Measurements from ENCODE around the gene TNKS1BP1.

Gene TNKS1BP1

DNA sequence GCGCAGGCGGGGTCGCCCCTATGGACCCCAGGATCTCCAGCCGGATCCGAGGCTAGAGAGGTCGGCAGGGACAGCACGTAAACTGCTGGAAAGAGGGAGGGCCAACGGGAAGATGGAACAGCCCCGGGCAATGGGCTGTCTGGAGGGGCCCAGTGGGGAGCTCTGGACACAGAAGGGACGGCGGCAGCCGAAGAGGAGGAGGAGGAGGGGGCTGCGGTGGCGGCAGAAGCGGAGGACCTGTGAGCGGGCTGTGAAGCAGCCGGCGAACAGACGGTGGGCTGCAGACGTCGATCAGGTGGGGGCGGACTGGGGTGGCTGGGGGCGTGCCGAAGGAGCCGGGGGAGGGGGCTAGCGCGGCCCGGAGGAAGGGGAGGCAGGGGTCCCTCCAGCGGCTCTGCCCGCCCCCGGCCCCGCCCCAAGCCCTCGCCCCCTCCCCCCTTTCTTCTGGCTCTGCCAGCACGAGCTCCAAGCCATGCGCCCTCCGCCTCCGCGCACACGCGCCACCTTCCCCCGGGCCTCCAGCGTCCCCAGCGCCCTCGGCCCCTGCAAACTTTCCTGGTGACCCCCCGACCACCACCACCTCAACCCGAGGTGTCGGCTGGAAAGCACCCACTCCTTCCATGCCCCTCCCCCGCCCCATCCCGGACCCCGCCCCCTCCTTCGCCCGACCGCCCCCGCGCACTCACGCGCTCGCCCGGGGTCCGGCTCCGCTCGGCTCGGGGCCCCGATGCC, 432 bp downstream of the TNKS1BP1 start:
- no peak for DNase-seq

DNA sequence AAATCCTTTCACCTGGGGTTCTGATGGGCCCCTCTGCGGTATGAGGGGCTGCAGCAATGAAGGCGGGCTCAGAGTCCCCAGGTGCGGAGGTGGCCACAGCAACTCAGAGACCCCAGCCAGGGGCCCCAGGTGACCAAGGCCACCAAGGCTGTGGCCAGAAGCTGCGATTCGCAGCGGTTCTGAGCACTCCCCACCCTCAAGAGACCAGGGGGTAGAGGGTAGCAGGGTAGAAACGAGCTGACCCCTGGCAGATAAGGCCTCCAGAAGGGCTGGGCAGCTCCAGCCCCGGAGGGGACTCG, 948 bp downstream of the TNKS1BP1 start:
- DNase-seq: no peak

DNA sequence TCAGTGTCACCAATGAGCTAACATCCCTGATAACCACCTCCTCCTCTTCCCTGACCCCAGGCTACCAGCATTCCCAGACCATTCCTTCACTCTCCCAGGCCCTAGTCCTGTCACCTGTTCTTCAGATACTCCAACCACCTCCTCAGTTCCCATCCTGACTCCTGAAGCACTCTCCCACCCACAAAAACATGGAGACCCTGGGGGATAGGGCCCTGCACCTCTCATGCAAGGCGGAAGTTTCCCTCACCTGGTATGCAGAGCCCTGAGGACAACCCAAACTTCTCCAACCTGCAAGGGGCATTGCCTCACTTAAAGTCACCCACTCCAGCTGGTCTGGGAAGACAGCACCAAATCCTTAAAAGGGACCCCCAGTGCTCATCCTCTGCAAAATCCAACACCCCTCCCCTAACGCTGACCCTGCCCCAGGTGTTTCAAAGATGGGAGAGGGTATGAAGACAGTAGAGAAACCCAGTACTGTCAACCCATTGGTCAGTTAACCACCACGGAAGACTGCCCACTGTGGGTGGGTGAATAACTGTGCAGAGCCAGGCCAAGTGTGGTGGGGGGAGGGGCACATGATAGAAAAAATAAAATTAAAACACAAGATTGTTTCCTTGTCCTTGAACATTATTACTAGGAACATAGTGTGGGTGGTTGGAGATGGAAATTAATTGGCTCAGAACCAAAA, 1.4 kb downstream of the TNKS1BP1 start:
- no peak for DNase-seq

- DNase-seq: no peak
These were observed 2.2 kb downstream of the TNKS1BP1 start for GRCh38 chr11:57322256-57323166.

DNA sequence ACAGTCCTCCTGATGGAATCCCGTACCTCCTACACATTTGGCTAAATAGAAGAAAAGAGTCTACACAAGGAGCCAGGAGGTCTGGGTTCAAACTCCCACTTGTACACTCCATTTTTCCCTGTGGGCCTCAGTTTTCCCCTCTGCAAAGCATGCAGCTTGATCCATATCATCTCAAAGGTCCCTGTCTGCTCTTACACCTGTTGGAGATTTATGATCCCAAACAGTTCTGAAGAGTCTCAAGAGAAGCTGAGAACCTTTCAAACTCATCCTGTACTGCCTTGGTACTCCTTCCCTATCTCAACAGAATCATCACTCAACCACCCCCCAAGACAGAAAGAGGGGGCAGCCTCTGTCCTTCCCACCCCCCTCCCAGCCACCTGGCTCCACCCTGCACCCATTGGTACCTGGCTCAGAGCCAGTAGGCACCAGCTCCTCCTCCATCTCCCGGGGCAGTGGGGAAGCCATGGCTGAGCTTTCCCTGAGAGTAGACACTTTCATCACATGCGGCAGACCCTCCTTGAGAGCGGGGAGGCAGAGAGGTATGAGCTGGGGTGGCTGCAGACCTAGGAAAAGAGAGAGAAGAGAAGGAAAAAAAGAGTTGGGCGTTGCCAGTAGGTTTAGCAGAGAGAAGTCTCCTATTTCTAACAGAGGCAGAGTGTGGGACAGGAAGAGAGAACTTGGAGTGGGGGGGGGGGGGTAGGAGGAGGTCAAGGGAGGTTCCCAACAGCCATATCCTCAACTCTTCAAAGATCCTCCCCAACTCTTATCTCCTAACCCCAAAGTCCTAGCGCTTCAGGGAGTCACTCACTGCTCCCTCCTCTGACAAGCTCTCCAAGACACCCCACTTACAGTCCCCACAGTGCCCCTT, 3.1 kb downstream of the TNKS1BP1 start:
- no peak for DNase-seq

GRCh38 chr11:57320719-57321387, 3.9 kb downstream of the TNKS1BP1 start:
- DNase-seq: no peak

GRCh38 chr11:57320067-57320718, 4.6 kb downstream of the TNKS1BP1 start:
- DNase-seq: no peak

- DNase-seq: no peak
These were observed 6.6 kb downstream of the TNKS1BP1 start for GRCh38 chr11:57318178-57318577.

DNA sequence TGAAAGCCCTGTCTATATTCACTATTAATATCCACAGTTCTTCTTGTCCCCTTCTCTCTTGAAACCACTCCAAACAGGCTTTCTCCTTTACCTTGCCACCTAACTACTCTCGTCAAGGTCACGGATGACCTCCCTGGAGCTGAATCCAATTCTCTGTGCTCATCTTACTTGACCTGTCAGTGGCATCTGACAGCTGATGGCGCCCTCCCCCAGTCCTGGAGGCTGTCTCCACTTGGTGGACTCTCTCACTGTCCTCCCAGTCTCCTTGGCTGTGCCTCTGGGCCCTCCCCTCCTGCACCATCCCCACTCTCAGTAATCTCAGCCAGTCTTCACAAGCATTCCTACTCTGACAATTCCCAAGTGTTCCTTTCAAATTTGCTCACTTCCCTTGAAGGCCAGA, 8.7 kb downstream of the TNKS1BP1 start:
- no peak for DNase-seq

- no peak for DNase-seq
These were observed 9.3 kb downstream of the TNKS1BP1 start for GRCh38 chr11:57315491-57315890.

- no peak for DNase-seq
These were observed 10.4 kb downstream of the TNKS1BP1 start for GRCh38 chr11:57314221-57314973.

GRCh38 chr11:57313788-57314135, 11.0 kb downstream of the TNKS1BP1 start:
- DNase-seq: no peak

GRCh38 chr11:57313071-57313787, 11.5 kb downstream of the TNKS1BP1 start:
- no peak for DNase-seq

DNA sequence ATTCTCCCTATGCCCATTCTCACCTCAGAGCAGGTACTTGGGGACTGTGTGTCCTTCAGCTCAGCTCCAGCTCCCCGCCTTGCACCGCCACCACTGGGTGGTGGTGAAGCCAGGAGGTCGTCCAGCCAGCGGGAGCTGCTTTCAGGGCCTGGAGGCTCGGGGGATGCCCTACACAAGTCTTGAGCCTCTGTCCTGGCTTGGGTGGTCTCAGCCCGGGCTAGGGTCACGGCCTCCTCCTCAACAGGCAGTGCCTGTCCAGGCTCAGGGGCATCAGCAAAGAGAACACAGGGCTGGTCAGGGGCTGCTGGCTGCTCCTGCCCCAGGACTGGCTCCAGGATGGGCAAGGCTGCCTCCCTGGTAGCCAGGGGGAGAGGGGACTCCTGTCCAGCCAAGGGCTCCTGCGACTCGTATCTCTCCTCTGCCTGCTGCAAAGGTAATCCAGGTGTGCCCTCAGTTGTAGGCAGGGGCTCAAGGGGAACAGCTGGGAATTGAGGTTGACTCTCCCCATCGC, 12.2 kb downstream of the TNKS1BP1 start:
- DNase-seq: no peak

DNA sequence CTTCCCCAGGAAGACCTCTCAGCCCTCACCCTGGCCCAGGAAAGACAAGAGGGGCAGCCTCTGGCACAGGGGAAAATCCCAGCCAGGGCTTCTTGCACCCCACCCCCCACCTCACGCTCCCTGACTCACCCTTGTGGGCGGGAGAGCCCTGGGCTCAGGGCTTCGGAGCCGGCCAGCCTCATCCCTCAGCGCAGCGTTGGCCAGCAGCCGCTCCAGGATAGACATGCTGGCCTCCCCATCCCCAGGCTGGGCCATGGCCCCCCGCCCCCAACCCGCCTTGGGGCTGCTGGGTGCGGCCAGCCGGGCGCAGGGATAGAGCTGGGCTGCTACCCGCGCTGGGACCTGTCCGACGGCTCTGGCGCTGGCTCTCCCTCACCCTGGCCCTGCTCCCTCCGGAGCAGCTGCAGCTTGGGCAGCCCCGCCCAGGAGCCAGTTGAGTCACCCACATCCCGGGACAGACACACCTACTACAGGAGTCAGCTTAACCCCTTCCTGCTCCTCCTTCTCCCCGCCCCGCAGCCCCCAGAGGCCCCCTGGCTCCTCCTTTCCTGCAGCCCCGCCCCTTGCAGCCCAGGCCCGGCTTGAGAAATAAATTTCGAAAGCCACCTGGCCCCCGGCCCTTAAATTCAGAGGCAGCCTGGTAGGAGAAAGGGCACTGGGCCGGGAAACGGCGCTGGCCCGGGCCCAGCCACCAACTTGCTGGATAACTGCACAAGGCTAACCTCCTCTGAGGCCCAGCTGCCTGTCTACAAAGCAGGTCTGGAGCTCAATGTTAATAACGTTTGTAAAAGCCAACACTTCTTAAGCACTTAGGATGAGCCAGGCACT, 13.4 kb downstream of the TNKS1BP1 start:
- DNase-seq: no peak

DNA sequence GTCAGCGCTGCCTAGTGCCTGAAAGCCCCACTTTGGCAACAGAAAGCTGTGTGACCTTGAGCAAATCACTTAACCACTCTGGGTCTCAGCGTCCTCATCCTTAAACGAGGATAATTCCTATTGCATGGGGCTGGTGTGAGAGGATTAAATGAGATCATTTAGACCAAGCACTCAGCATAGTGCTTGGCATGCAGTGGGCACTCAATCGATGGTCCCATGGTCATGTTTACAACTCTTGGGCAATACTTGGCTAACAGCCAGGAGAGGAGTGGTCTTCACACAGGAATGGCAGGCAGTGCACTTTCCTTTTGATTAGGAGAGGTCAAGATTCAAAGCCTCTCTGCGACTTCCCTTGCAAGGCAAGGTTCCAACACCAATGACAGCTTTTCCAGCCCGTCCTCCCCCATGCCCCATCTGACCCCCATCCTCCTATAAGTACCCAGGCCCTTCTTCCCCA, 14.1 kb downstream of the TNKS1BP1 start:
- no peak for DNase-seq

DNA sequence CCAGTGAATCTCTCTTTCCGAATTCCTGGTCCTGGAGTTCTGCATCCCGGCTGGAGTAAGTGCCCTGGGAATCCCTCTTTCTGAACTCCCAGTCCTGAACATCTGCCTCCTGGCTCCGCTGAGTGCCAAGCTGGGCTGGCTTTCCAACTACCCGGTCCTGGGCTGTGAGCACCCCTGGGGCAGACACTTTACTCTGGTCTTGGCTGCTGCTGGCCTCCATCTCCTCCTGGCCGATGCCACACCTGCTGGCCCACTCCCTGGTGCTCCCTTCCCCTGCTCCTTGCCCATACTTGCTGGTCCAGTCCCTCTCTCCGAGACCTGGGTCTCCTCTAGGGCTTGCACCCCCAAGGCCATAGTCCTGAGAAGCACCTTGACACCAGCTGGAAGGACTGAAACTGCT, 14.7 kb downstream of the TNKS1BP1 start:
- no peak for DNase-seq

DNA sequence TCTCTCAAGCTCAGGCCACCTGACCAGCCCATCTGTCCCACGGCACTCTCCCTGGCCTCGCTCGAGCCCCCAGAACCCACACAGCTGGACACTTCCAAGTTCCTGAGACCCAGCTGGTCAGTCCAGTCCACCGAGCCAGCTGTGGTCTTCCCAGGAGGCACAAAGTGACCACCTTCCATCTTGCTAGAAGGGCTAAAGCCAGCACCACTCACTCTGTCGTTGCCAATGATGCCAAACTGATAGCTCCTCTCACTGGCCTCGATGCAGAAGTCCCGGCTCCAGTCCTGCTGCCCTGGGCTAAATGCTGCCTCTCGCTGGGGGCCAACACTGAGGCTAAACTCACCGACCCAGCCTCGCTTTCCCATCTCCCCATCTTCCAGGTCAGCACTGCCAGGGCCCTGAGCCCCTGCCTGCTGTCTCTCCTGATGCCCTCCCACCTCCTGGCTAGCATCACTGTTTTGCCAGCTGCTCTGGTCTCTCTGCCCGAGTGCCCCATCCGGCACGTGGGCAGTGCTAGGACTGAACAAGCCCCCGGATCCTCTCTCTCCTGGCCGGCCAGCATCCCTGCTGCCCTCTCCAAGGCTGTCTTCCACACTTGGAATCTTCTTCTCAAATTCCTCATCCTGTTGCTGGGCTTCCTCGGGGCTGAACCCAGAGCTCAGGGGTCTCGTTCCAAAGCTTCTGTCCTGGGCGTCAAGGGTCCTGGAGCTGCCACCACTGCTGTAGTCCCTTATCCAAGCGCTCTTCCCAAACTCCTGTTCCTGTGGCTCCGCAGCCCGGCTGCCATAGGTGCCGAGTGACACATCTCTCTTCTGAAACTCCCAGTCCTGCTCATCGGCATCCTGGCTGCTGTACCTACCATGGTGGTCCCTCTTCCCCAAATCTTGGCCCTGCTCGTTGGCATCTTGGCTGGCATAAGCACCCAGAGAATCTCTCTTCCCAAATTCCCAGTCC, 15.4 kb downstream of the TNKS1BP1 start:
- DNase-seq: no peak

All from GF-D8 (cell line).